ENCODE results near the gene STUM.

- TF ChIP-seq POLR2A (IDR thresholded peaks at IDR 0.05; ENCODE audit: low read length) = no peak
- TF ChIP-seq GATA1 (IDR thresholded peaks at IDR 0.05; ENCODE audit: low read depth, low read length) = no peak
Observed at GRCh38 chr1:226634611-226635246, 86.2 kb downstream of the STUM start.

Data from erythroblast (primary cell).